Subcutaneous adipose tissue (tissue), 4 donors: Measurements from ENCODE around the gene CNIH2. TPM values are rescaled to one million over a fixed set of nuclear protein-coding genes. Genes with fewer than 3 reads are reported as not detected.

ENCODE experiments used
- CTCF ChIP-seq: fragments of 450-650 bp; IDR thresholded peaks from one replicate; pipeline ENCODE4 v1.5.1; 2016; ENCODE audit warnings: low read depth, mild to moderate bottlenecking, control low read depth, antibody characterized with exemption, moderate library complexity
- total RNA-seq, 4 donors: library from RNA; depleted of rRNA; stranded (reverse); fragments of >200 nt; gene quantifications; one replicate each; pipeline ENCODE4 v1.1.0, GENCODE V29; 2016

The CNIH2 gene
- total RNA-seq, 4 donors from 2014 or later: not detected

DNA sequence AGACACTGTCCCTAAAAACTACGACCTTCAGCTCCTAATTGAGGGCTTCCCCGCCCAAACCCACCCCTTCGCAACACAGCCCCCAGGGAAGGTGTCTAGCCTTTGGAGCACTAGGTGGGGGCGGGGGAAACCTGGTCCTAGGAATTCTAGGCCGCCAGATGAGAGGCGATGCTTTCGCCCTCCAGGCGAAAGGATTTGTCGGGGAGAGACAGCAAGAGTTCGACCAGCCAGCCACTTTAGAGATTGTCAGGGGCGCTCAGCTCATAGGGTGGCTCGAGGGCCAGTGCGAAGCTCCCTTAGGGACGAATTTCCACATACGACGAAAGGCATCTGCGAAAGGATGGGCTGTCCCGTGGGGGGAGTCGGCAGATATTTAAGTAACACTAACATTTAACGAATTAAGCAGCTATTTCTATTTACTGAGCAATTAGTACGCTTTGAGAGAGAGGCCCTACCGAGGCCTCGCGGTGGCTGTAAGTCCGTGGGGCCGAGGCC is 33.5 kb downstream of the CNIH2 start:
- TF ChIP-seq CTCF: no peak

- TF ChIP-seq CTCF: no peak
Observed at GRCh38 chr11:66311965-66312548, 34.1 kb downstream of the CNIH2 start.

DNA sequence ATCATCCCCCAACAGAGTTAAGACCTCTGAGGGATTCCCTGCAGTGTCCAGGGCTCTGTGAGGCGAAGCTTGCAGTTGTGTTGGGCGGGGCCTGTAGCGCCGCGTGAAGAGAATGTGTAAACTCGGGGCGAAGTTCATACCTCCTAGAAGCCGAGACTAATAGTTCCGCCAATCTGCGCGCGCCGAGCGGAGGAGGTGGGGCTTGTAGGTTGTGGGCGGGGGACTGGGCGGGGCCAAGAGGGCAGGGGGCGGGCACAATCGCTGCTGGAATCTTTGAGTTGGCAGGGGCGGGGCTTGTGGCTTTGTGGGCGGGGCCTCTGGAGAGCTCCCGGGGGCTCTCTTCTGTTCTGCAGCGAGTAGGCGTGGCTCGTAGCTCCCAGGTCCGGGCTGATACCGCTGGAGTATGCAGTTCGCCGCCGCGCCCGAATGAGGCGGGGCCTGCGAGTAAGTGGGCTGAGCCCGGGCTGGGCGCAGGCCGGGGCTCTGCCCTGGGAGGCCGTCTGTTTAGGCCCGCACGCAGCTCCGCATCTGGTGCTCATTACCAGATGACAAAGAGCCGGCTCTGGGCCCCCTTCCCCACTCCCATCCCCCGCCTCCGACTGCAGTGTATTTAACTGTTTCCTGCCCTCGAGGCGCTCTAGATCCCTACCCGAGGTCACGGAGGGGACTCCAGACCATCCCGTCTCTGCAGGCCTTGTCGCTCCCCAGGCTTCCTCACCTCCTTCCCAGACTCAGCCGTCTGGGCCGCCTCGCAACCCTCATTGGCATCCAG is 34.8 kb downstream of the CNIH2 start:
- no peak for TF ChIP-seq CTCF

DNA sequence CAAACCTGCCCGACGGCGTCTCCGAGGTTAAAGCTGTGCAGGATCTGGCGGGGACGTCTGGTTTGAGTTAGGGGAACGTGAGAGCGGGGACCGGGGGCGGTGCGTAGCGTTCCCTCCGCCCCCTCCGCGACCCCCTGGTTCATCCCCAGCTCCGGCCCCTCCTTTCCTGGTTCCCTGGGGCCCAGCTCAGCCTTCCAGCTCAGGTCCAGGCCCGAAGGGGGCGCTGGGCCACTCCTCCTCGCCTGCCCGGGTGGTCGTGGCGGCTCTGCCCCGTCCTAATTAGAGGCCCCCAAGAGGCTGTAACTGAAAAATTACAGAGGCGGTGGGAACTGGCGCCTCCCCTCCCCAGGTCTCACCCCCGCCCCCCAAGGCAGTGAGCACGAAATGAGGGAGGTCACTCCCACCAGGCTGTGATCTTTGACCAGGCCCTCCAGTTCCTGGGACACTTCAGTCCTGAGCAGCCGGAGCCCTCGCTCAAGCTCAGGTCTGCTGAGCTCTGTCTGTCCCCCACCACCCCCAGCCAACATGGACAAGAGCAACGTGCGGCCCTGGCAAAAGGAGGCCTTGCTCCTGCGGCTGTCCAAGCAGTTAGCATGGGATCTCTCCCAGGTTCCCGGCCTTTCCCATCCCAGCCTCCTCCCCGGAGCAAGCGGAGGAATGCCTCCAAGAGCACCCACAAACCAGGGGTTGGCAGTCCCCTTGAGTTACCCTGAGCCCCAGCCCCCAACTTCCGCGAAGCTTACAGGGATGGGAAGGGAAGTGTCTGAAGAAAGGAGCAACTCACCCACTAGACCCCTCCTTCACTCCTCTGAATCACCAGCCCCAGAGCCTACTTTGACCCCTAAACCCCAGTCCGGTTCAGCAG is 35.6 kb downstream of the CNIH2 start:
- TF ChIP-seq CTCF: no peak

DNA sequence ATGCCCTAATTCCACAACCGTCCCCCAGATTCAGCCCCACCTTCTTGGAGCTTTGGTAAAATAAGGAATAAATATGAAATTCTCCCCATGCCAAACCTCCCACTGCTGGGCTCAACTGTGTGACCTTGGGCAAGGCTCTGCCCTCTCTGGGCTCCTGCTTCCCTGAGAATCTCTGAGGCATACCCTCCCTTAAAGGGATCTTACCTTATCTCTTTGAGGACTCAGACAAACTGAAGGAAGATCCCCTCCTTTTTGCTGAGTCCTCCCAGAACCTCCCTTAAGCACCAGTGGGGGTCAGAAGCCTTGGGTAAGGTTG is 36.2 kb downstream of the CNIH2 start:
- TF ChIP-seq CTCF: no peak

- no peak for TF ChIP-seq CTCF
Observed at GRCh38 chr11:66314561-66315497, 36.9 kb downstream of the CNIH2 start.
